H9 (cell line): ENCODE measurements around the gene POU2AF1. TPM values are rescaled to one million over a fixed set of nuclear protein-coding genes. Genes with fewer than 3 reads are reported as not detected.

ENCODE experiments used
- DNase-seq: peaks from one replicate; pipeline ENCODE4 v3.0.0-alpha.2; 2017
- H2AFZ ChIP-seq: one replicate; pipeline ENCODE4 v1.6.1; 2013; ENCODE audit warnings: mild to moderate bottlenecking, low read length, control low read depth, moderate library complexity
- H2AK5ac ChIP-seq: 2 replicates; pipeline ENCODE4 v1.6.1; 2013; ENCODE audit warnings: low read length, control low read depth, mixed read lengths; ENCODE audit not compliant: insufficient read length
- H2BK120ac ChIP-seq: one replicate; pipeline ENCODE4 v1.6.1; 2013; ENCODE audit warnings: low read depth, mild to moderate bottlenecking, low read length, control low read depth, inconsistent platforms; ENCODE audit not compliant: poor library complexity, severe bottlenecking
- H2BK12ac ChIP-seq: 2 replicates; pipeline ENCODE4 v1.6.1; 2013; ENCODE audit warnings: low read length, control low read depth, mixed read lengths, low read depth; ENCODE audit not compliant: insufficient read length
- H2BK15ac ChIP-seq: 2 replicates; pipeline ENCODE4 v1.6.1; 2013; ENCODE audit warnings: low read depth, low read length, control low read depth
- H2BK20ac ChIP-seq: one replicate; pipeline ENCODE4 v1.6.1; 2013; ENCODE audit warnings: low read depth, mild to moderate bottlenecking, low read length, control low read depth, inconsistent platforms; ENCODE audit not compliant: poor library complexity, severe bottlenecking
- H2BK5ac ChIP-seq: 2 replicates; pipeline ENCODE4 v1.6.1; 2013; ENCODE audit warnings: low read length, control low read depth, mixed read lengths; ENCODE audit not compliant: insufficient read length
- H3K14ac ChIP-seq: 2 replicates; pipeline ENCODE4 v1.6.1; 2013; ENCODE audit warnings: low read length, control low read depth; ENCODE audit not compliant: insufficient read depth
- H3K18ac ChIP-seq: 2 replicates; pipeline ENCODE4 v1.6.1; 2013; ENCODE audit warnings: low read depth, mild to moderate bottlenecking, mixed read lengths, low read length, control low read depth; ENCODE audit not compliant: insufficient read length
- H3K23ac ChIP-seq: 2 replicates; pipeline ENCODE4 v1.6.1; 2013; ENCODE audit warnings: low read length, control low read depth, mixed read lengths, low read depth; ENCODE audit not compliant: insufficient read length
- H3K23me2 ChIP-seq: 2 replicates; pipeline ENCODE4 v1.6.1; 2013; ENCODE audit warnings: low read depth, mild to moderate bottlenecking, mixed read lengths, low read length, control low read depth; ENCODE audit not compliant: insufficient read length, poor library complexity, severe bottlenecking
- H3K27ac ChIP-seq: 2 replicates; pipeline ENCODE4 v1.5.1; 2013; ENCODE audit warnings: low read length, control low read depth, mixed read lengths, low read depth; ENCODE audit not compliant: insufficient read length
- H3K27me3 ChIP-seq: 2 replicates; pipeline ENCODE4 v1.6.1; 2013; ENCODE audit warnings: low read length, control low read depth, inconsistent platforms; ENCODE audit not compliant: insufficient read depth
- H3K4ac ChIP-seq: 2 replicates; pipeline ENCODE4 v1.6.1; 2013; ENCODE audit warnings: low read depth, mild to moderate bottlenecking, control low read depth, inconsistent platforms, low read length, moderate library complexity
- H3K4me1 ChIP-seq: 2 replicates; pipeline ENCODE4 v1.6.1; 2013; ENCODE audit warnings: low read length, control low read depth, inconsistent platforms; ENCODE audit not compliant: insufficient read depth
- H3K4me2 ChIP-seq: 2 replicates; pipeline ENCODE4 v1.6.1; 2013; ENCODE audit warnings: low read length, control low read depth, mixed read lengths; ENCODE audit not compliant: insufficient read length, insufficient read depth
- H3K56ac ChIP-seq: 2 replicates; pipeline ENCODE4 v1.6.1; 2013; ENCODE audit warnings: low read depth, mild to moderate bottlenecking, mixed read lengths, low read length, control low read depth; ENCODE audit not compliant: insufficient read length
- H3K79me1 ChIP-seq: 2 replicates; pipeline ENCODE4 v1.6.1; 2013; ENCODE audit warnings: low read depth, mild to moderate bottlenecking, moderate library complexity, low read length, control low read depth, inconsistent platforms; ENCODE audit not compliant: insufficient read depth, poor library complexity, severe bottlenecking
- H3K79me2 ChIP-seq: 2 replicates; pipeline ENCODE4 v1.6.1; 2013; ENCODE audit warnings: low read length, control low read depth, inconsistent platforms; ENCODE audit not compliant: insufficient read depth
- H3K9ac ChIP-seq: 2 replicates; pipeline ENCODE4 v1.6.1; 2013; ENCODE audit warnings: low read length, control low read depth, mixed read lengths; ENCODE audit not compliant: insufficient read length; ENCODE audit errors: extremely low read depth
- H3K9me3 ChIP-seq: one replicate; pipeline ENCODE4 v1.6.1; 2013; ENCODE audit warnings: low read depth, low read length, inconsistent platforms; ENCODE audit not compliant: control insufficient read depth
- H3T11ph ChIP-seq: one replicate; pipeline ENCODE4 v1.6.1; 2013; ENCODE audit warnings: mild to moderate bottlenecking, low read length, control low read depth, inconsistent platforms
- H4K20me1 ChIP-seq: one replicate; pipeline ENCODE4 v1.6.1; 2013; ENCODE audit not compliant: control insufficient read depth, insufficient read length, insufficient read depth
- H4K5ac ChIP-seq: 2 replicates; pipeline ENCODE4 v1.6.1; 2013; ENCODE audit warnings: low read depth, mild to moderate bottlenecking, mixed read lengths, low read length, control low read depth; ENCODE audit not compliant: insufficient read length
- H4K8ac ChIP-seq: replicated peaks from 2 replicates; pipeline ENCODE4 v1.6.1; 2013; ENCODE audit warnings: low read length, control low read depth, mixed read lengths, low read depth; ENCODE audit not compliant: insufficient read length
- H4K91ac ChIP-seq: 2 replicates; pipeline ENCODE4 v1.6.1; 2013; ENCODE audit warnings: low read depth, mild to moderate bottlenecking, moderate library complexity, mixed read lengths, low read length, control low read depth; ENCODE audit not compliant: insufficient read length
- H3K27ac Mint-ChIP-seq, 3 experiments: 2 replicates in 2 of 3; 3 replicates in 1 of 3; pipeline ENCODE4 v1.8.0; 2020 to 2021; ENCODE audit warnings: mixed read lengths in 3 of 3, mild to moderate bottlenecking in 1 of 3, moderate library complexity in 1 of 3
- H3K27me3 Mint-ChIP-seq: 2 replicates; pipeline ENCODE4 v1.8.0; 2021; ENCODE audit warnings: low read depth, mild to moderate bottlenecking, moderate library complexity, mixed read lengths
- H3K36me3 Mint-ChIP-seq, 3 experiments: 2 replicates in 2 of 3; 3 replicates in 1 of 3; pipeline ENCODE4 v1.8.0; 2020 to 2021; ENCODE audit warnings: low read depth in 3 of 3, mixed read lengths in 3 of 3; ENCODE audit not compliant: insufficient read depth in 1 of 3
- H3K4me1 Mint-ChIP-seq, 2 experiments: 2 replicates each; pipeline ENCODE4 v1.8.0; 2020; ENCODE audit warnings: mixed read lengths in 2 of 2
- H3K4me3 Mint-ChIP-seq, 2 experiments: 2 replicates in 1 of 2; 3 replicates in 1 of 2; pipeline ENCODE4 v1.8.0; 2020 to 2021; ENCODE audit warnings: mild to moderate bottlenecking in 2 of 2, mixed read lengths in 2 of 2, moderate library complexity in 1 of 2
- H3K9me3 Mint-ChIP-seq, 2 experiments: 2 replicates in 1 of 2; 3 replicates in 1 of 2; pipeline ENCODE4 v1.8.0; 2020; ENCODE audit warnings: mild to moderate bottlenecking in 2 of 2, mixed read lengths in 2 of 2, moderate library complexity in 1 of 2
- CTCF ChIP-seq: fragments of 200-600 bp; sonication (generic); conservative IDR thresholded peaks from 3 replicates; pipeline ENCODE4 v1.8.0; 2021; ENCODE audit warnings: antibody characterized with exemption, mild to moderate bottlenecking
- WGBS: extraction: QIAGEN DNeasy Blood & Tissue Kit; methylation state at CpG from one replicate; pipeline ENCODE4 v1.1.7; 2013; ENCODE audit warnings: missing lambda C conversion rate, low lambda C conversion rate, mixed read lengths; ENCODE audit not compliant: insufficient read length; ENCODE audit errors: extremely low coverage; 5-methylcytosine and 5-hydroxymethylcytosine counted together
- total RNA-seq: library from RNA; stranded (reverse); gene quantifications from 2 replicates; pipeline ENCODE4 v1.2.1, GENCODE V29; 2021

POU2AF1 gene
- total RNA-seq, 1 experiment from 2014 or later, result not detected

GRCh38 chr11:111378185-111378860 lies 752 bp downstream of the POU2AF1 start:
- no peak for TF ChIP-seq CTCF
- H3K56ac ChIP-seq, result no peak overlapping the region
- no peak overlapping the region for H2AFZ ChIP-seq
- H3K23ac ChIP-seq, result no peak overlapping the region
- DNase-seq, result no peak
- no CpG with 5 or more reads among the region's 8 CpGs for WGBS
- no peak overlapping the region for H3T11ph ChIP-seq
- no peaks in the 10 kb centered on the region for H3K4me1 ChIP-seq
- no peak overlapping the region for H2BK120ac ChIP-seq
- no peak overlapping the region for H4K8ac ChIP-seq
- no peak overlapping the region for H2BK20ac ChIP-seq
- no peak overlapping the region for H3K4ac ChIP-seq
- no peak overlapping the region for H3K4me3 Mint-ChIP-seq
- H3K79me2 ChIP-seq, result no peaks in the 10 kb centered on the region
- no peak overlapping the region for H3K9ac ChIP-seq
- H3K27me3 Mint-ChIP-seq, result no peaks in the 10 kb centered on the region
- no peak overlapping the region for H4K91ac ChIP-seq
- no peaks in the 10 kb centered on the region for H3K36me3 Mint-ChIP-seq
- H3K4me1 Mint-ChIP-seq, result no peaks in the 10 kb centered on the region
- no peaks in the 10 kb centered on the region for H4K20me1 ChIP-seq
- H2BK5ac ChIP-seq, result no peak overlapping the region
- H3K9me3 Mint-ChIP-seq, result no peaks in the 10 kb centered on the region
- H3K9me3 ChIP-seq, result no peaks in the 10 kb centered on the region
- H3K79me1 ChIP-seq, result no peaks in the 10 kb centered on the region
- no peaks in the 10 kb centered on the region for H3K27me3 ChIP-seq
- no peaks in the 10 kb centered on the region for H3K23me2 ChIP-seq
- no peak overlapping the region; a peak in 1 of 7 replicates for H3K27ac Mint-ChIP-seq
- no peak overlapping the region for H3K4me2 ChIP-seq
- H3K27ac ChIP-seq, result no peak overlapping the region
- no peak overlapping the region for H2BK12ac ChIP-seq
- H3K18ac ChIP-seq, result no peak overlapping the region
- no peak overlapping the region for H4K5ac ChIP-seq
- H2BK15ac ChIP-seq, result no peak overlapping the region
- H3K14ac ChIP-seq, result no peak overlapping the region
- no peak overlapping the region for H2AK5ac ChIP-seq
